ENCODE measurements around the gene PKLR.

The PKLR gene

DNA sequence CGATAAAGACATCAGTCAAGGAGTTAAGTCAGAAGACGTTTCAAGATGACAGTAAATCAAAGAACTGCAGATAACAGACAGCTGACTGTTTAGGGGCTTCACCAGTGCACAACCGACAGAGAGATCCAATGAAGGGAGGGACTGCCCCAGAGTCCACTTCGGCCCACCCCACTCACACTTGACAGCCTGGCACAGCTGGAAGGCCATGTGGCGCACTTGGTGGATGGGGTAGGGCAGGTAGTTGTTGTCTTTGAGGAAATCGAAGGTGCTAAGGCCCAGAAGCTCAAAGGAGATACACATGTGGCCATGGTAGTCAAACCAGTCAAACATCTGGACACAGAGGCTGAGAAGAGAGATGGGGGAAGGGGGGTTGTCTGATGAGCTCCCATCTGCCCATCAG, 34.7 kb downstream of the PKLR start:
- Histone ChIP-seq H3K9me3 (ENCODE audit: control insufficient read depth, insufficient read depth, low read length) (no peaks in the 10 kb centered on the region), H3K4me2 (ENCODE audit: low read length) (no peak overlapping the region), H3K79me2 (ENCODE audit: control insufficient read depth, low read length) (peaks cover 27% of the 10 kb centered on the region), H3K27ac (ENCODE audit: low read depth, low read length) (no peak overlapping the region), H3K4me1 (ENCODE audit: control insufficient read depth, low read length) (peaks cover 8% of the 10 kb centered on the region), H3K27me3 (ENCODE audit: control insufficient read depth, low read length) (no peaks in the 10 kb centered on the region), H3F3A (ENCODE audit: control insufficient read depth, insufficient read depth) (peaks cover 40% of the 10 kb centered on the region), H3K9me2 (replicated peaks; ENCODE audit: control insufficient read depth, low read length) (no peaks in the 10 kb centered on the region), H4K20me1 (ENCODE audit: control insufficient read depth, insufficient read depth, low read depth, low read length) (no peaks in the 10 kb centered on the region; the same call in 1 of the 2 replicates), H3K36me3 (ENCODE audit: control insufficient read depth, low read length) (peaks cover 88% of the 10 kb centered on the region), H3K4me3 (ENCODE audit: low read length) (no peak overlapping the region)
- no peak for TF ChIP-seq EZH2phosphoT487 (IDR thresholded peaks at IDR 0.05; ENCODE audit: borderline replicate concordance, low read length)

DNA sequence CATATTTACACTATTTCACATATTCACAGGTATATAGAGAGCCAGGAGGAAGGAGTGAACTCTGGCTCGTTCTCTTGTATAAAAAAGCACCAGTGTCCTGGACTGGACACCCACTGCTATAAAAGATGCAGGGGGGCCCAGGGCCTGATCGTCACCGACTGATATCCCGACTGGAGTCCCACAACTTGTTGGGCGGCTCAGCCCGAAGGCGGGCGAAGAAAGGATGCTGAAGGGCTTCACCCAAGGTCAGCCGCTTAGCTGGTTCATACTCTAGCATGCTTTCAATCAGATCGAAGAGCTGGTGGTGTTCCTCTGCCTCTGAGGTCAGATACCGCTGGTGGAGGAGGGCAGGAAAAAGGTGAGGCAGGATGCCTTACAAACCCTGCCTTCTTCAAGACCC, 38.2 kb downstream of the PKLR start:
- Histone ChIP-seq H3K27me3 (ENCODE audit: control insufficient read depth, low read length) (no peaks in the 10 kb centered on the region), H3K4me2 (ENCODE audit: low read length) (no peak overlapping the region), H3K79me2 (ENCODE audit: control insufficient read depth, low read length) (peaks cover 21% of the 10 kb centered on the region), H3K36me3 (ENCODE audit: control insufficient read depth, low read length) (peaks cover 77% of the 10 kb centered on the region), H3K9me3 (ENCODE audit: control insufficient read depth, insufficient read depth, low read length) (no peaks in the 10 kb centered on the region), H3K4me3 (ENCODE audit: low read length) (no peak overlapping the region), H3F3A (ENCODE audit: control insufficient read depth, insufficient read depth) (peaks cover 36% of the 10 kb centered on the region), H4K20me1 (ENCODE audit: control insufficient read depth, insufficient read depth, low read depth, low read length) (no peaks in the 10 kb centered on the region), H3K4me1 (ENCODE audit: control insufficient read depth, low read length) (peaks cover 19% of the 10 kb centered on the region), H3K9me2 (replicated peaks; ENCODE audit: control insufficient read depth, low read length) (no peaks in the 10 kb centered on the region), H3K27ac (ENCODE audit: low read depth, low read length) (no peak overlapping the region)
- TF ChIP-seq EZH2phosphoT487 (IDR thresholded peaks at IDR 0.05; ENCODE audit: borderline replicate concordance, low read length): no peak
- TF ChIP-seq, protein P1, sequence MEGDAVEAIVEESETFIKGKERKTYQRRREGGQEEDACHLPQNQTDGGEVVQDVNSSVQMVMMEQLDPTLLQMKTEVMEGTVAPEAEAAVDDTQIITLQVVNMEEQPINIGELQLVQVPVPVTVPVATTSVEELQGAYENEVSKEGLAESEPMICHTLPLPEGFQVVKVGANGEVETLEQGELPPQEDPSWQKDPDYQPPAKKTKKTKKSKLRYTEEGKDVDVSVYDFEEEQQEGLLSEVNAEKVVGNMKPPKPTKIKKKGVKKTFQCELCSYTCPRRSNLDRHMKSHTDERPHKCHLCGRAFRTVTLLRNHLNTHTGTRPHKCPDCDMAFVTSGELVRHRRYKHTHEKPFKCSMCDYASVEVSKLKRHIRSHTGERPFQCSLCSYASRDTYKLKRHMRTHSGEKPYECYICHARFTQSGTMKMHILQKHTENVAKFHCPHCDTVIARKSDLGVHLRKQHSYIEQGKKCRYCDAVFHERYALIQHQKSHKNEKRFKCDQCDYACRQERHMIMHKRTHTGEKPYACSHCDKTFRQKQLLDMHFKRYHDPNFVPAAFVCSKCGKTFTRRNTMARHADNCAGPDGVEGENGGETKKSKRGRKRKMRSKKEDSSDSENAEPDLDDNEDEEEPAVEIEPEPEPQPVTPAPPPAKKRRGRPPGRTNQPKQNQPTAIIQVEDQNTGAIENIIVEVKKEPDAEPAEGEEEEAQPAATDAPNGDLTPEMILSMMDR (IDR thresholded peaks at IDR 0.05; ENCODE audit: low read depth, low read length, poor library complexity, severe bottlenecking): no peak

DNA sequence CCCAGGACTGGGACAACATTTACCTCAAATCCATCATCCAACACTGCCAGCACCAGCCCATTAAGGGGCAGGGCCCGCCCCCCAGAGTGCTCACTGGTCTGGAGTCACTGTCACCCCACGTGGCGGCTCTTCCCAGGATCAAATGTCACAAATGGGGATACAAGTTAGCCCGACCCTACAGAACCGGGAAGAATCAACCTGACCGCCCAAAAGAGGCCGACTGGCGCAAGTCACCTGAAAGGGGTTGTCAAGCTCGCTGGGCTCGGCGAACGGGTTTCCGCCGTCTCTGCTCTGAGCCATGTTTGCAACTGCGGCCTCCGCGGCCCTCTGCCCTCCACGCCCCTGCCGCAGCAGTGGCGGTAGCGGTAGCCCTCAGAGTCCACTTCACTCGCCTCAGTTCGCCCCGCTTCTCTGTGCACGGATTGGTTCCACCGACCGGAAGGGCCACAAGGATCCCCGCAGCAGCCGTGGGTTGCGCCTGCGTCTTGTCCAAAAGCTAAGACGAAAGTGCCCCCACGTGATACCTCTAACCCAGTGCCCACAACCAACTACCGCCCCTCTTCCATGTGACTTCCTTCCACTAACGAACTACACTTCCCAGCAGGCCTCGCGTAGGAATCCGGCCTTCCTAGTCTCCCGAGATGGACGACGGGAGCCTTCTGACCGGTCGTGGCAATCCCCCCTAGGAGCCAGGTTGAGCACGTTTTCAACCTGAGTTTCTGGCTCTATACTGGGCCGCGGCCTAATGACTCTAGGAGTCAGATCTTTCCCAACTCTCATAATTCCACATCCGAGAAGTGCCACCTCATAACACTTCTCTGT, 39.2 kb downstream of the PKLR start, which contains the start of gene SCAMP3:
Gene SCAMP3 (minus strand): TSS at position 509 of the 822 bp plus-strand sequence. CDS start 209 bp downstream, at position 300.
- peaks cover 21% of the 10 kb centered on the region for H3K79me2 ChIP-seq (ENCODE audit: control insufficient read depth, low read length)
- peak within 1 kb of the TSS; percentile 84 for H3K4me3 ChIP-seq (ENCODE audit: low read length)
- H3K4me2 ChIP-seq (ENCODE audit: low read length): peak within 1 kb of the TSS; percentile 91
- peaks cover 72% of the 10 kb centered on the region for H3K36me3 ChIP-seq (ENCODE audit: control insufficient read depth, low read length)
- H3K4me1 ChIP-seq (ENCODE audit: control insufficient read depth, low read length): peaks cover 19% of the 10 kb centered on the region
- H3K27me3 ChIP-seq (ENCODE audit: control insufficient read depth, low read length): no peaks in the 10 kb centered on the region
- no peaks in the 10 kb centered on the region for H3K9me3 ChIP-seq (ENCODE audit: control insufficient read depth, insufficient read depth, low read length)
- no peaks in the 10 kb centered on the region for H4K20me1 ChIP-seq (ENCODE audit: control insufficient read depth, insufficient read depth, low read depth, low read length)
- no peak for TF ChIP-seq EZH2phosphoT487 (IDR thresholded peaks at IDR 0.05; ENCODE audit: borderline replicate concordance, low read length)
- TF ChIP-seq, protein P1 (IDR thresholded peaks at IDR 0.05; ENCODE audit: low read depth, low read length, poor library complexity, severe bottlenecking): no peak
- no peaks in the 10 kb centered on the region for H3K9me2 ChIP-seq (replicated peaks; ENCODE audit: control insufficient read depth, low read length)
- peaks cover 37% of the 10 kb centered on the region for H3F3A ChIP-seq (ENCODE audit: control insufficient read depth, insufficient read depth)
- peak within 1 kb of the TSS; percentile 34 for H3K27ac ChIP-seq (ENCODE audit: low read depth, low read length)

DNA sequence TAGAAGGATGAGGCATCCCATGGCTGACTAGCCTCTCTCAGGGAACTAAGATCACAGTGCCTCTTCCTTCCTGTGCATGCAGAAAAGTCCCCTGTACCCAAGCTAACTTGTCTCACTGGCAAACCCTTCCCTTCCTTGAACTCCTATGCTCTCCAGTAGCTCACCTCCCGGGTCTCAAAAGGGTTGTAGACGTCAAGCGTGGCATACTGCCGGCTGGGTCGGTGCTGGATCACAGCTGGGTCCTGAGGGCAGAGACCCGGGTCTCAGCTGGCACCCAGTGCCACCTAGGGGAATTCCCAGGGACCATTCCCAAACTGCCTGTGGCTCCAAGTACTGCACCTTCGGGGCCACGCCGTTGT, 39.8 kb downstream of the PKLR start:
- Histone ChIP-seq H3K36me3 (ENCODE audit: control insufficient read depth, low read length) (peaks cover 69% of the 10 kb centered on the region), H3K9me2 (replicated peaks; ENCODE audit: control insufficient read depth, low read length) (no peaks in the 10 kb centered on the region), H3K4me2 (ENCODE audit: low read length) (peak overlapping the region; percentile 91), H3K27ac (ENCODE audit: low read depth, low read length) (peak overlapping the region; percentile 25), H4K20me1 (ENCODE audit: control insufficient read depth, insufficient read depth, low read depth, low read length) (no peaks in the 10 kb centered on the region), H3K9me3 (ENCODE audit: control insufficient read depth, insufficient read depth, low read length) (no peaks in the 10 kb centered on the region), H3F3A (ENCODE audit: control insufficient read depth, insufficient read depth) (peaks cover 39% of the 10 kb centered on the region), H3K79me2 (ENCODE audit: control insufficient read depth, low read length) (peaks cover 21% of the 10 kb centered on the region), H3K27me3 (ENCODE audit: control insufficient read depth, low read length) (no peaks in the 10 kb centered on the region), H3K4me3 (ENCODE audit: low read length) (peak overlapping the region; percentile 84), H3K4me1 (ENCODE audit: control insufficient read depth, low read length) (peaks cover 19% of the 10 kb centered on the region)
- no peak for TF ChIP-seq EZH2phosphoT487 (IDR thresholded peaks at IDR 0.05; ENCODE audit: borderline replicate concordance, low read length)
- TF ChIP-seq, protein P1 (IDR thresholded peaks at IDR 0.05; ENCODE audit: low read depth, low read length, poor library complexity, severe bottlenecking): peak; percentile 20

All from DOHH2 (cell line).